Measurements from ENCODE around the gene HOXD4. TPM values are rescaled to one million over a fixed set of nuclear protein-coding genes. Genes with fewer than 3 reads are reported as not detected.
A peak's percentile ranks its signal among the peaks of the same experiment; 100 is the strongest.

HOXD4 gene
- total RNA-seq, 3 donors from 2014 or later = not detected

- Mint-ChIP-seq H3K27me3 (ENCODE audit: low read depth) (peaks cover 83% of the 10 kb centered on the region), H3K9me3 (no peaks in the 10 kb centered on the region), H3K36me3 (ENCODE audit: insufficient read depth) (no peaks in the 10 kb centered on the region), H3K4me1 (ENCODE audit: low read depth) (peaks cover 6% of the 10 kb centered on the region), H3K4me3 (no peak overlapping the region)
- no peak for ATAC-seq
- DNase-seq = no peak
These were observed 1.2 kb downstream of the HOXD4 start for GRCh38 chr2:176152350-176153181.

GRCh38 chr2:176154576-176155252 is 3.4 kb downstream of the HOXD4 start:
- ATAC-seq (no peak), DNase-seq (no peak)
- Mint-ChIP-seq H3K4me1 (ENCODE audit: low read depth) (peaks cover 11% of the 10 kb centered on the region), H3K9me3 (no peaks in the 10 kb centered on the region), H3K4me3 (no peak overlapping the region), H3K36me3 (ENCODE audit: insufficient read depth) (no peaks in the 10 kb centered on the region), H3K27me3 (ENCODE audit: low read depth) (peaks cover 82% of the 10 kb centered on the region)

- H3K36me3 Mint-ChIP-seq (ENCODE audit: insufficient read depth) = no peaks in the 10 kb centered on the region
- ATAC-seq (no peak), DNase-seq (no peak)
- no peak overlapping the region for H3K4me3 Mint-ChIP-seq
- H3K4me1 Mint-ChIP-seq (ENCODE audit: low read depth) = peaks cover 11% of the 10 kb centered on the region
- H3K27me3 Mint-ChIP-seq (ENCODE audit: low read depth) = peaks cover 81% of the 10 kb centered on the region
- no peaks in the 10 kb centered on the region for H3K9me3 Mint-ChIP-seq
These were observed 4.2 kb downstream of the HOXD4 start for GRCh38 chr2:176155356-176156044.

DNA sequence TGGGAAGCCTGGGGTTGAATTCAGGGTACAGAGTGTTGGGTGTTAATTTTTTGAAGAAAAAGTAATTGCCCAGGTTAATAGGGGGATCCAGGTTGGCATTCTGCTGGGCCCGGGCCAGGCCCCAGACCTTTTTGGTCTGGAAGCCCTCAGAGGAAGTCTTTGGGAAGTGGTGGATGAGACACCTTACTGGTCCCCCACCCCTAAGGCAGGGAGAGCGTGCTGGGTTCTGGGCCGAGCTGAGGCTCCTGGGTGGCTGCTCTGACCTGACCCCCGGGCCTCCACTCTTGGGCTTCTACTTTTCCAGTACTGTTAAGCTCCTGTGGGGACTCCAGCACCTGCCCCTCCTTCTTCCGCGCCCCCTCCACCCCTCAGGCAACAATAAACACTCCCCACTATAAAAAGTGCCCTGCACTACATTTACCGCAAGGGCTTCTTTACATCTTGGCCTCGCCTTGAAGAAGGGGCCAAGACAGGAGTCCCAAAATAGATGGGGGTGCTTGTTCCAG is 5.0 kb downstream of the HOXD4 start:
- DNase-seq (no peak), ATAC-seq (no peak)
- Mint-ChIP-seq H3K9me3 (no peaks in the 10 kb centered on the region), H3K4me3 (no peak overlapping the region), H3K4me1 (ENCODE audit: low read depth) (peaks cover 13% of the 10 kb centered on the region), H3K36me3 (ENCODE audit: insufficient read depth) (no peaks in the 10 kb centered on the region), H3K27me3 (ENCODE audit: low read depth) (peaks cover 81% of the 10 kb centered on the region)

DNA sequence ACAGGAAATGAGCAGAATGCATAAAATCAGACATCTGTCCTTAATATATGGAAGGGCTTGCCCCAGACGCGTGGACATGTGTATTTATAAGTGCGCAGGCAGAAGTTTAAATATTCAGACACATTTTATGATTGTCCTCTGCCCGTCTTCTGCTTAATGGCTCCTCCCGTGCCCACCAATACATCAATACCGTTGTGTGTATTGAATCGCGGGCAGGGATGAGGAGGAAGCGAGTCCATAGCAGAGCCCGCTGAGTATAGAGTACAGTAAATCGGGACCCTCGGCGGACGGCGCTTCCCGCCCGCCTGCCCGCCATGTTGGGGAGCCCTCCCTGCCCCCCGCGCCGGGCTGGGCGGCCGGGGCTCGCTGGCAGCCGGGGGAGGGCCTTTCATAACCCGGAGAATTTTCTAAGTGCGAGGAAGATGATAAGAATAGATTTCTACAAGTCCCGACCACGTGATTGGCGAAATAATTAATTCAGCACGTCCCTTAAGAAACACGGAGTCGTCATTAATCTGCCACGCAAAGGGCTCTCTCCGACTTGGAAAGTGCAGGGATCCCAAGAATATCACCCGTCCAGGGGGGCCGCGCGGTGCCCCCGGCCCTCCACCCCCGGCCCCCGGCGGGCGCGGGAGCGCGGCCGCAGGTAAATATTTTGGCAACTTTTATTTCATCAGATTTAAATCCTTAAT is 5.6 kb downstream of the HOXD4 start, which contains the start of gene HOXD3:
Gene HOXD3, plus strand, starts transcription at position 501 of the 692 bp plus-strand sequence. CDS start 11,808 bp downstream, outside the sequence.
- H3K4me1 Mint-ChIP-seq (ENCODE audit: low read depth) = peaks cover 12% of the 10 kb centered on the region
- H3K4me3 Mint-ChIP-seq = no peak within 1 kb of the TSS
- peaks cover 84% of the 10 kb centered on the region for H3K27me3 Mint-ChIP-seq (ENCODE audit: low read depth)
- no peaks in the 10 kb centered on the region for H3K9me3 Mint-ChIP-seq
- DNase-seq (no peak), ATAC-seq (no peak)
- H3K36me3 Mint-ChIP-seq (ENCODE audit: insufficient read depth) = no peaks in the 10 kb centered on the region

GRCh38 chr2:176157499-176158185 is 6.3 kb downstream of the HOXD4 start:
- H3K4me1 Mint-ChIP-seq (ENCODE audit: low read depth) = peaks cover 12% of the 10 kb centered on the region
- ATAC-seq = no peak
- H3K4me3 Mint-ChIP-seq = no peak overlapping the region
- H3K27me3 Mint-ChIP-seq (ENCODE audit: low read depth) = peaks cover 86% of the 10 kb centered on the region
- no peaks in the 10 kb centered on the region for H3K36me3 Mint-ChIP-seq (ENCODE audit: insufficient read depth)
- H3K9me3 Mint-ChIP-seq = no peaks in the 10 kb centered on the region
- DNase-seq = no peak

- H3K4me1 Mint-ChIP-seq (ENCODE audit: low read depth) = peaks cover 12% of the 10 kb centered on the region
- H3K4me3 Mint-ChIP-seq = no peak overlapping the region
- DNase-seq (no peak), ATAC-seq (no peak)
- H3K36me3 Mint-ChIP-seq (ENCODE audit: insufficient read depth) = no peaks in the 10 kb centered on the region
- no peaks in the 10 kb centered on the region for H3K9me3 Mint-ChIP-seq
- H3K27me3 Mint-ChIP-seq (ENCODE audit: low read depth) = peaks cover 85% of the 10 kb centered on the region
These were observed 6.8 kb downstream of the HOXD4 start for GRCh38 chr2:176158186-176158591.

- H3K36me3 Mint-ChIP-seq (ENCODE audit: insufficient read depth) = no peaks in the 10 kb centered on the region
- H3K4me3 Mint-ChIP-seq = no peak overlapping the region
- DNase-seq (no peak), ATAC-seq (peak in 1 of 2 donors; percentile 13)
- H3K27me3 Mint-ChIP-seq (ENCODE audit: low read depth) = peaks cover 87% of the 10 kb centered on the region
- H3K4me1 Mint-ChIP-seq (ENCODE audit: low read depth) = peaks cover 12% of the 10 kb centered on the region
- peaks cover 4% of the 10 kb centered on the region for H3K9me3 Mint-ChIP-seq
These were observed 7.7 kb downstream of the HOXD4 start for GRCh38 chr2:176158855-176159662.

- peaks cover 14% of the 10 kb centered on the region for H3K4me1 Mint-ChIP-seq (ENCODE audit: low read depth)
- H3K27me3 Mint-ChIP-seq (ENCODE audit: low read depth) = peaks cover 87% of the 10 kb centered on the region
- peaks cover 7% of the 10 kb centered on the region for H3K9me3 Mint-ChIP-seq
- no peaks in the 10 kb centered on the region for H3K36me3 Mint-ChIP-seq (ENCODE audit: insufficient read depth)
- DNase-seq (no peak), ATAC-seq (peak in 1 of 2 donors; percentile 38)
- H3K4me3 Mint-ChIP-seq = no peak overlapping the region
These were observed 8.4 kb downstream of the HOXD4 start for GRCh38 chr2:176159663-176160250.

DNA sequence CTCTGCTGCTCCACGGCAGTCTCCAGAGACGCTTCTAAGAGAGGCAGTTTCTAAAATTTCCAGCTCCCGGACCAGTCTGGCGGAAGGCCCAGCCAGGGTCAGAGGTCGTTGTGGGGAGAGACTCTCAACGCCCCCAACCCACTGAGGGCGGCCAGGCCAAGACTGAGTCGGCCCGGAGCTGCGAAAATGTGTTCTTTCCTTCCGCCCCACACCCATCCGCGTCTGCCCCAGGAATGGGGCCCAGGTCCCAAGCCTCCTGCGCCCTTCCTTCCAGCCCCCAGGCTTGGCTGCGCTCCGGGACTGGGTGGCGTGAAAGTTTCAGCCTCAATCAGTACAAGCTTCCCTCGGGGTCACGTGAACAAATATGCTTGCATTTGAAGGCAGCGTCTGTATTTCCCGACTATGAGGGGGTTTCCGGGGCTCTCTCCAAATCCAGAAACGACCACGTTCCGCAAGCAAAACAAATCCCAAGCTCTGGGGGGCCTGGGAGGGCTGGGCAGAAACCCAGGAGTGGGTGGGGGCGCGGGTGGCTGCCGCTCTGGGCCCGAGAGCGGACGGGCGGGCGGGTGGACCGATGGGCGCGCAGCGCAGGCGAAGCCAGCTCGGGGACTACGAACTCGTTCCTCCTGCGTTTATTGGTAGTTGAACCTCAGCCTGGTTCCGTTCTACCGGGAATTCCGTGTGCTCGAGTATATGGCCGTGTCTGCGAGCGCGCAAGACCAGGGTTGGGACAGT is 9.1 kb downstream of the HOXD4 start:
- Mint-ChIP-seq H3K4me3 (no peak overlapping the region), H3K27me3 (ENCODE audit: low read depth) (peaks cover 88% of the 10 kb centered on the region), H3K36me3 (ENCODE audit: insufficient read depth) (no peaks in the 10 kb centered on the region), H3K4me1 (ENCODE audit: low read depth) (peaks cover 14% of the 10 kb centered on the region), H3K9me3 (peaks cover 7% of the 10 kb centered on the region)
- DNase-seq (no peak), ATAC-seq (peak in 1 of 2 donors; percentile 12)

DNA sequence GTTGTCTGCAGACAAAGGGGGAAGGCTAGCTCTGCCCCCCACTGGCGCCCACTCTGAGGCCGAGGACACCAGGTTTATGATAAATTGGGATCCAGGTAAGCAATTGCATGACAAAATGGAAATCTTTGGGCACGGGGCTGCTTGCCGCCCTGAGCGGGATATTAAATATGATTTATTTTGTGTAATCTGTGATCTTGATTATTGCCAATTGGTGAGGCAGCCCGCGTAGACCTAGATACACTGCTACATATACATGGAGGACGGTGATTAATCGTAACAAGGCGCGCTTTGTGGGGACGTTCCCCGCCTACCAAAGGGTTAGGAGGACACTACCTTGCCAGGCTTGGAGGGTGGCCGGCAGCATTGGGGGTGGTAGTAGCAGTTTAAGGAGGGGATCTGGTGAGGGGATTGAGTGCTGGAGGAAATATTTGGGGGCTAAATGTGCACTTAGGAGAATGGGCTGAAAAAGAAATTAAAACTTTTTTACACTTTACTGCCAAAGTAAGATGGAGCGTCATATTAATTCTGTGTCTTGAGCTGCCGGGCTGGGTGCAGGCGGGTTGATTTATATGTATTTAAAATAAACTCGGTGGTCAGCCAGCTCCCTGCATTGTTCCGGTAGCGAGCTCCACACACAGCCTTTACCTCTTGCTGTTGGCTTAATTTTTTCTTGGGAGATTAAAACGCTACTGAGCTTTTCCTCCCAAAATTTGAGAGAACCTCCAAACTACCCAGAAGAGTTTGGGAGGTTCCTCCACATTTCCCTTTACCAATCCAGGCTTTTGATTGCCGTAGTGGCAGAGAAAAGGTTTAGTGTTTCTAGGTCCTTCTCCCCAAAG is 9.9 kb downstream of the HOXD4 start:
- peaks cover 14% of the 10 kb centered on the region for H3K4me1 Mint-ChIP-seq (ENCODE audit: low read depth)
- DNase-seq (no peak), ATAC-seq (no peak)
- H3K9me3 Mint-ChIP-seq = peaks cover 7% of the 10 kb centered on the region
- no peak overlapping the region for H3K4me3 Mint-ChIP-seq
- H3K36me3 Mint-ChIP-seq (ENCODE audit: insufficient read depth) = no peaks in the 10 kb centered on the region
- H3K27me3 Mint-ChIP-seq (ENCODE audit: low read depth) = peaks cover 90% of the 10 kb centered on the region
